Mucosa of descending colon (tissue), 3 donors: Measurements from ENCODE around the gene TTC17. TPM values are rescaled to one million over a fixed set of nuclear protein-coding genes. Genes with fewer than 3 reads are reported as not detected.

ENCODE experiments used
- ATAC-seq: fragments of 200-7000 bp; cut with Tn5 transposase; one replicate; pipeline ENCODE4 v1.9.1; 2020; ENCODE audit warnings: mild to moderate bottlenecking, moderate library complexity
- DNase-seq, 3 donors: peaks; one replicate each; pipeline ENCODE4 v3.0.0-alpha.2; 2020
- H3K36me3 ChIP-seq: fragments of 200-600 bp; one replicate; pipeline ENCODE4 v1.8.0; 2021; ENCODE audit warnings: low read depth, mild to moderate bottlenecking
- H3K4me1 ChIP-seq: fragments of 200-600 bp; one replicate; pipeline ENCODE4 v1.8.0; 2021; ENCODE audit warnings: low read depth, mild to moderate bottlenecking
- H3K4me3 ChIP-seq: fragments of 200-600 bp; one replicate; pipeline ENCODE4 v1.8.0; 2021; ENCODE audit warnings: mild to moderate bottlenecking
- H3K9me3 ChIP-seq: fragments of 200-600 bp; one replicate; pipeline ENCODE4 v1.8.0; 2021; ENCODE audit warnings: mild to moderate bottlenecking
- intact Hi-C, 2 donors: fragments of 100-400 bp; cut with DNase I in 1 of 2; cut with micrococcal nuclease in 1 of 2; formaldehyde crosslinking; loops; one replicate each; pipeline versions ENCODE4 v1.11.0 to v1.11.1; 2022; cut with DNase I, micrococcal nuclease
- total RNA-seq, 3 donors: library from RNA; stranded (reverse); fragmentation: NEBNext Ultra II Directional in 2 of 3; extraction: Animal tissue kit (Norgen Biotek cat#: 25700) in 2 of 3; gene quantifications; one replicate each; pipeline versions ENCODE4 v1.2.1 to v1.2.4, GENCODE V29; 2021 to 2023
- TF ChIP-seq, protein P1 (sequence below): fragments of 200-600 bp; IDR thresholded peaks from one replicate; pipeline ENCODE4 v1.8.0; 2022; ENCODE audit warnings: antibody characterized with exemption, mild to moderate bottlenecking
- donor health status: DM: no; HTN: no; CAD: no; lungs with moderate emphysema.
- donor health status: DM: no; HTN: no; CAD: no.
- donor health status: DM: no; HTN: yes; CAD: no.

Gene TTC17
- total RNA-seq, 3 donors from 2014 or later: 68.3 to 100 (median 78.7) TPM

DNA sequence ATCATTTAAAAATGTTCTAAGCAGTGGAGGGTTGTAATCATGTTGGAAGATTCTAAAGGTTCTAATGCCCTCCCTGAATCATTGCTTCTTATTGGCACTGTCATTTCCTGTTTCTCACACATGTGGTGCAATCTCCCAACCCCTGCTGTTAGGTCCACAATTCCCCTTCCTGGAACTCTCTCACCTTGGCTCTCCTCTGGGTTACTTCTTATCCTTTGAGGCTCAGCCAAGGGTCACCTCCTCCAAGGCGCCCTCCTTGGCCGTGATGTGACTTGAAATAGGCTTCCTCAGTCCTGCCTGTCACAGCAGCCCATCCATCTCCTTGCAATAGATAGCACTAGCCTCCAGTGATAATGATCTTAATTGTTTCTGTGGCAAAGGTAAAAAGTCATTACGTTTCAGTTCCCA, 149.8 kb downstream of the TTC17 start:
- TF ChIP-seq, protein P1, sequence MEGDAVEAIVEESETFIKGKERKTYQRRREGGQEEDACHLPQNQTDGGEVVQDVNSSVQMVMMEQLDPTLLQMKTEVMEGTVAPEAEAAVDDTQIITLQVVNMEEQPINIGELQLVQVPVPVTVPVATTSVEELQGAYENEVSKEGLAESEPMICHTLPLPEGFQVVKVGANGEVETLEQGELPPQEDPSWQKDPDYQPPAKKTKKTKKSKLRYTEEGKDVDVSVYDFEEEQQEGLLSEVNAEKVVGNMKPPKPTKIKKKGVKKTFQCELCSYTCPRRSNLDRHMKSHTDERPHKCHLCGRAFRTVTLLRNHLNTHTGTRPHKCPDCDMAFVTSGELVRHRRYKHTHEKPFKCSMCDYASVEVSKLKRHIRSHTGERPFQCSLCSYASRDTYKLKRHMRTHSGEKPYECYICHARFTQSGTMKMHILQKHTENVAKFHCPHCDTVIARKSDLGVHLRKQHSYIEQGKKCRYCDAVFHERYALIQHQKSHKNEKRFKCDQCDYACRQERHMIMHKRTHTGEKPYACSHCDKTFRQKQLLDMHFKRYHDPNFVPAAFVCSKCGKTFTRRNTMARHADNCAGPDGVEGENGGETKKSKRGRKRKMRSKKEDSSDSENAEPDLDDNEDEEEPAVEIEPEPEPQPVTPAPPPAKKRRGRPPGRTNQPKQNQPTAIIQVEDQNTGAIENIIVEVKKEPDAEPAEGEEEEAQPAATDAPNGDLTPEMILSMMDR: no peak
- Histone ChIP-seq H3K36me3 (no peaks in the 10 kb centered on the region), H3K4me3 (no peak overlapping the region), H3K9me3 (no peaks in the 10 kb centered on the region), H3K4me1 (peaks cover 6% of the 10 kb centered on the region)
- peak in 2 of 3 donors; percentile 11 to 43 for DNase-seq
- ATAC-seq: peak; percentile 79
- intact Hi-C loops: no loop called here

DNA sequence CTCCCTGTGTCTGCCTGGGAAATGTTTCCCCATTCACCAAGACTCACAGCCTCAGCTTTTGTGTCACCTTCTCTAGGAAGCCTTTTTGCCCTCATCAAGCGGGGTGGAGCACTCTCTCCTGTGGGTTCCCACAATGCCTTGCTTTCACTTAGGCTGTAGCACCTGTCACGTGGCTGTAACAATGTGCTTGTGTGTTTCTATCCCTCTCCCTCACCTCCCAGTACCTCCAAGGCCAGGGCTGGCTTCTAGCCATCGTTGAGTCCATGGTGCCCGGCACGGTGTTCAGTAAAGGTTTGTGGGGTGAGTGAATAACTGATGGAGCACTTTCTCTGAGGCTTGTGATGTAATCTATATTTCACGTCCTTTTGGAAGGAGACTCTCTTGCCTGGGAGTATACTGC, 153.2 kb downstream of the TTC17 start:
- H3K4me1 ChIP-seq: peaks cover 6% of the 10 kb centered on the region
- intact Hi-C loops: no loop called here

DNA sequence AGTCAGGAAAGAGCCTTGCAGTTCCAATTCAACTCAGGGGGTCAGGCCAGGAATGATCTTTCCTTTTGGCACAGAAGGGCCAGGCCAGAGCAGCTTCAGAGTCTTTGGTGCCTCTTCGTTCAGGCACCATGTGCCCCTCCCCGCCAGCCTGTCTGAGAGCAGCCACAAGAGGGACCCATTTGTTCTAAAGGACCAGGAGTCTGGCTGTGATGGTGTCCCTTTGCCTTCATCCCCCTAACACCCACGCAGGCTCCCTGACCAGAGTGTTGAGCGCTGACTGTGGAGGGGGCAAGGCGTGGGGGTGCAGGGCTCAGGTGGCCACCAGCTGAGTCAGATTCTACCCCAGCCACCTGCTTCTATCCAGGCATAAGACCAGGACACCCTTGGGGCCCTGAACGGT, 156.4 kb downstream of the TTC17 start:
- ATAC-seq (no peak), DNase-seq (no peak)
- Histone ChIP-seq H3K36me3 (no peaks in the 10 kb centered on the region), H3K4me1 (no peaks in the 10 kb centered on the region), H3K9me3 (no peaks in the 10 kb centered on the region), H3K4me3 (no peak overlapping the region)
- intact Hi-C loops: no loop called here
- TF ChIP-seq, protein P1: no peak

More for the DNA sequence above, 153.2 kb downstream of the TTC17 start:
- DNase-seq (no peak), ATAC-seq (no peak)
- Histone ChIP-seq H3K9me3 (no peaks in the 10 kb centered on the region), H3K36me3 (no peaks in the 10 kb centered on the region), H3K4me3 (no peak overlapping the region)
- TF ChIP-seq, protein P1: no peak

DNA sequence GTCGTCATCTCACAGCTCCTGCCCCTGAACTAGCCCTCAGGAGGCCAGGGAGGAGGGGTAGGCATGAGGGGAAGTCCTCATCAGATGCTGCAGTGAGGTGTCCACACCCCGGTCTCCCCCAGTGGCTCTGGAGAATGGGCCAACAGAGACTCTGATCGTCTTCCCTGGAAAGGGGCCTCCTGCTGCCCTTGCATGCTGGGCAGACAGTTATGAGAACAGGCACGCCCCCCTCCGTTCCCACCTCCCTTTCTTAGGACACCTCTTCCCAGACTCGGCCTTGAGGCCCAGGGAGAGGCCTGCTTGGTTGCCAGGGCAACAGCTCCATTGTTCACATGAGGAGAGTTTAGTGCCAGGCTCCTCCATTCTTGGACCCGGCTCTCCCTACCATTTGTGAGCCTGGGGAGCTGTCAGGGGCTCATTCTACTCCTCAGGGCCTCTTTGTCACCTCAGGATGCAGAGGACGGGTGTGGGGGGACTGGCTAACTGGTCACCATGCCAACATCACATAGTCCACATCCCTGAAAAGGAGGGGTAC, 157.7 kb downstream of the TTC17 start:
- TF ChIP-seq, protein P1: no peak
- no peak overlapping the region for H3K4me3 ChIP-seq
- no peaks in the 10 kb centered on the region for H3K4me1 ChIP-seq
- no peaks in the 10 kb centered on the region for H3K9me3 ChIP-seq
- intact Hi-C loops: no loop called here
- DNase-seq (no peak), ATAC-seq (no peak)
- no peaks in the 10 kb centered on the region for H3K36me3 ChIP-seq

DNA sequence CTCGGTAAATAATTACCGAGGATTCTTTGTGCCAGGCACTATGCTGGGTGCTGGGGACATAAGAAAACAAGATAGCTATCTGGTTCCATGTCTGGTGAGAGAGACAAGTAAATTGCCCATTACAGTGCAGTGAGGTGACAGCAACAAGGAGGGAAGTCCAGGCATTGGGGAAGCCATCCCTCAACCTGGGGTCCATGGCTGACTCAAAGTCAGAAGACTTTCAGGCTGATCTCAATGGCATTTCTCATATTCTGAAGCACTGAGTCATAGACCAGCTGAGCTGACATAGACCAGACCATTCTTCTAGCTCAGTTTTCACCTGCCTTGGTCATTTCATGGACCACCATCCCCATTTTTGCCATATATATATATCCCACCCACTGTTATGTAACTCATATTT, 158.8 kb downstream of the TTC17 start:
- TF ChIP-seq, protein P1: no peak
- Histone ChIP-seq H3K4me1 (no peaks in the 10 kb centered on the region), H3K9me3 (no peaks in the 10 kb centered on the region), H3K36me3 (no peaks in the 10 kb centered on the region), H3K4me3 (no peak overlapping the region)
- ATAC-seq (no peak), DNase-seq (no peak)
- intact Hi-C loops: no loop called here
